Suprapubic skin (tissue), 3 donors: ENCODE data around the gene TELO2.

ENCODE experiments used
- POLR2AphosphoS5 ChIP-seq, 3 donors: sonication (generic); formaldehyde crosslinking; IDR thresholded peaks; one replicate each; pipeline ENCODE4 v1.6.1; 2017; ENCODE audit warnings: antibody characterized with exemption in 3 of 3
- TF ChIP-seq, protein P1 (sequence below), 2 donors: fragments of 200-600 bp in 1 of 2; fragments of 450-650 bp in 1 of 2; sonication (generic) in 1 of 2; IDR thresholded peaks; one replicate each; pipeline ENCODE4 v1.5.1; 2016 to 2019; ENCODE audit warnings: antibody characterized with exemption in 2 of 2, mild to moderate bottlenecking in 1 of 2, moderate library complexity in 1 of 2

DNA sequence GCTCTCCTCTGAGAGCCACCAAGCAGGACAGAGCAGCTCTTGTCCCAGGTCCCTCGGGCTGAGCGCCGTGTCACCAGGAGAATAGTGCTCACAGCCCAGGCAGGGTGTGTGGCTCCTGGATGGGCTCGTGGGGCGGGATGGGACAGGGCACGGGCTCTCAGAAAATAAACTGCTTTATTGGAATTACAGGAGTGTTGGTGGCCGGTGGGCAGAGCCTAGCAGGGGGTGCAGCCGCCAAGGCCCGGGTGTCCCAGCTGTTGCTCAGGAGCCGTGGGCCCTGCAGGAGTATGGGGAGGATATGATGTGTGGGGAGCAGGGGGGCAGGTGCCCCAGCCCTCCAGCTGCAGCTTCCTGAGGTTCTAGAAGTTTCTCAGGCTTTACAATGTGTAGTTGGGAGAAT lies 17.1 kb downstream of the TELO2 start:
- TF ChIP-seq POLR2AphosphoS5 (IDR thresholded peaks at IDR 0.05) = no peak
- TF ChIP-seq, protein P1, sequence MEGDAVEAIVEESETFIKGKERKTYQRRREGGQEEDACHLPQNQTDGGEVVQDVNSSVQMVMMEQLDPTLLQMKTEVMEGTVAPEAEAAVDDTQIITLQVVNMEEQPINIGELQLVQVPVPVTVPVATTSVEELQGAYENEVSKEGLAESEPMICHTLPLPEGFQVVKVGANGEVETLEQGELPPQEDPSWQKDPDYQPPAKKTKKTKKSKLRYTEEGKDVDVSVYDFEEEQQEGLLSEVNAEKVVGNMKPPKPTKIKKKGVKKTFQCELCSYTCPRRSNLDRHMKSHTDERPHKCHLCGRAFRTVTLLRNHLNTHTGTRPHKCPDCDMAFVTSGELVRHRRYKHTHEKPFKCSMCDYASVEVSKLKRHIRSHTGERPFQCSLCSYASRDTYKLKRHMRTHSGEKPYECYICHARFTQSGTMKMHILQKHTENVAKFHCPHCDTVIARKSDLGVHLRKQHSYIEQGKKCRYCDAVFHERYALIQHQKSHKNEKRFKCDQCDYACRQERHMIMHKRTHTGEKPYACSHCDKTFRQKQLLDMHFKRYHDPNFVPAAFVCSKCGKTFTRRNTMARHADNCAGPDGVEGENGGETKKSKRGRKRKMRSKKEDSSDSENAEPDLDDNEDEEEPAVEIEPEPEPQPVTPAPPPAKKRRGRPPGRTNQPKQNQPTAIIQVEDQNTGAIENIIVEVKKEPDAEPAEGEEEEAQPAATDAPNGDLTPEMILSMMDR (IDR thresholded peaks at IDR 0.05) = no peak
